HAP-1 (cell line): ENCODE measurements around the gene GASK1B.

Source experiments
- DNase-seq, 2 experiments: peaks; one replicate each; pipeline ENCODE4 v3.0.0-alpha.2; 2016 to 2020; ENCODE audit warnings: low spot score in 2 of 2
- H3K27me3 ChIP-seq: fragments of 250-450 bp; sonication (Bioruptor Pico); 2 replicates; pipeline ENCODE4 v1.5.1; 2020; ENCODE audit warnings: low read depth, mild to moderate bottlenecking, moderate library complexity
- H3K36me3 ChIP-seq: fragments of 250-450 bp; sonication (Bioruptor Pico); replicated peaks from 2 replicates; pipeline ENCODE4 v1.5.1; 2020; ENCODE audit warnings: mild to moderate bottlenecking
- H3K4me1 ChIP-seq: fragments of 250-450 bp; sonication (Bioruptor Pico); 2 replicates; pipeline ENCODE4 v1.5.1; 2020; ENCODE audit warnings: mild to moderate bottlenecking
- H3K4me3 ChIP-seq: fragments of 250-450 bp; sonication (Bioruptor Pico); 2 replicates; pipeline ENCODE4 v1.5.1; 2020; ENCODE audit warnings: mild to moderate bottlenecking, moderate library complexity
- H3K9me3 ChIP-seq: fragments of 250-450 bp; sonication (Bioruptor Pico); 2 replicates; pipeline ENCODE4 v1.5.1; 2020; ENCODE audit warnings: mild to moderate bottlenecking, moderate library complexity
- in situ Hi-C: fragments of 300-500 bp; cut with MboI; formaldehyde crosslinking; loops from 3 replicates; pipeline ENCODE4 v1.14.3; 2020; ENCODE audit warnings: low sequenced_read_pairs, inconsistent platforms, mixed read lengths

Gene GASK1B

GRCh38 chr4:158169931-158170690, 2.7 kb downstream of the GASK1B start:
- H3K9me3 ChIP-seq = no peaks in the 10 kb centered on the region
- H3K27me3 ChIP-seq = no peaks in the 10 kb centered on the region
- peak overlapping the region; percentile 52 for H3K4me3 ChIP-seq
- DNase-seq = peak in 1 of 2 experiments; percentile 51
- in situ Hi-C loops = no loop called here
- H3K36me3 ChIP-seq = peaks cover 11% of the 10 kb centered on the region
- H3K4me1 ChIP-seq = peaks cover 39% of the 10 kb centered on the region

GRCh38 chr4:158169506-158169905, 3.3 kb downstream of the GASK1B start:
- Histone ChIP-seq H3K9me3 (no peaks in the 10 kb centered on the region), H3K4me1 (peaks cover 45% of the 10 kb centered on the region), H3K4me3 (peak overlapping the region; percentile 52), H3K36me3 (peaks cover 11% of the 10 kb centered on the region), H3K27me3 (no peaks in the 10 kb centered on the region)
- in situ Hi-C loops = no loop called here
- DNase-seq = no peak

- Histone ChIP-seq H3K36me3 (peaks cover 11% of the 10 kb centered on the region), H3K4me1 (peaks cover 47% of the 10 kb centered on the region), H3K27me3 (no peaks in the 10 kb centered on the region), H3K4me3 (peak overlapping the region; percentile 52), H3K9me3 (no peaks in the 10 kb centered on the region)
- in situ Hi-C loops = no loop called here
- peak; percentile 50 to 75 for DNase-seq
These were observed 4.2 kb downstream of the GASK1B start for GRCh38 chr4:158168606-158169005.

GRCh38 chr4:158166701-158167100, 6.1 kb downstream of the GASK1B start:
- peaks cover 11% of the 10 kb centered on the region for H3K36me3 ChIP-seq
- H3K27me3 ChIP-seq = no peaks in the 10 kb centered on the region
- DNase-seq = peak in 1 of 2 experiments; percentile 54
- peaks cover 53% of the 10 kb centered on the region for H3K4me1 ChIP-seq
- H3K9me3 ChIP-seq = no peaks in the 10 kb centered on the region
- H3K4me3 ChIP-seq = peak overlapping the region; percentile 52
- in situ Hi-C loops = no loop called here

- Histone ChIP-seq H3K4me1 (peaks cover 70% of the 10 kb centered on the region), H3K4me3 (peak overlapping the region; percentile 18), H3K9me3 (no peaks in the 10 kb centered on the region), H3K36me3 (no peaks in the 10 kb centered on the region; the same call in 1 of the 2 replicates), H3K27me3 (no peaks in the 10 kb centered on the region)
- in situ Hi-C loops = loop anchor here (5.0 kb wide), 1 partner anchor 157 kb away; no protein-coding TSS in a partner anchor
- DNase-seq = peak; percentile 46 to 63
These were observed 8.0 kb downstream of the GASK1B start for GRCh38 chr4:158164768-158165213.

GRCh38 chr4:158163941-158164767, 8.7 kb downstream of the GASK1B start:
- Histone ChIP-seq H3K4me3 (peak overlapping the region; percentile 18), H3K36me3 (no peaks in the 10 kb centered on the region; the same call in 1 of the 2 replicates), H3K27me3 (no peaks in the 10 kb centered on the region), H3K9me3 (no peaks in the 10 kb centered on the region), H3K4me1 (peaks cover 77% of the 10 kb centered on the region)
- peak; percentile 81 to 96 for DNase-seq
- in situ Hi-C loops = loop anchor here (5.0 kb wide), 1 partner anchor 157 kb away; no protein-coding TSS in a partner anchor

- in situ Hi-C loops = loop anchor here (5.0 kb wide), 1 partner anchor 155 kb away; no protein-coding TSS in a partner anchor
- Histone ChIP-seq H3K4me3 (no peak overlapping the region), H3K27me3 (no peaks in the 10 kb centered on the region), H3K4me1 (peaks cover 90% of the 10 kb centered on the region), H3K9me3 (no peaks in the 10 kb centered on the region), H3K36me3 (no peaks in the 10 kb centered on the region; the same call in 1 of the 2 replicates)
- no peak for DNase-seq
These were observed 10.2 kb downstream of the GASK1B start for GRCh38 chr4:158162631-158163030.

GRCh38 chr4:158161551-158162354, 11.1 kb downstream of the GASK1B start:
- no peaks in the 10 kb centered on the region; the same call in 1 of the 2 replicates for H3K36me3 ChIP-seq
- H3K9me3 ChIP-seq = no peaks in the 10 kb centered on the region
- DNase-seq = peak; percentile 51 to 72
- in situ Hi-C loops = loop anchor here (5.0 kb wide), 1 partner anchor 154 kb away; no protein-coding TSS in a partner anchor
- H3K4me1 ChIP-seq = peaks cover 92% of the 10 kb centered on the region
- no peaks in the 10 kb centered on the region for H3K27me3 ChIP-seq
- H3K4me3 ChIP-seq = no peak overlapping the region

GRCh38 chr4:158159718-158160094, 13.1 kb downstream of the GASK1B start:
- H3K36me3 ChIP-seq = peaks cover 4% of the 10 kb centered on the region; the same call in 1 of the 2 replicates
- DNase-seq = no peak
- H3K4me3 ChIP-seq = no peak overlapping the region
- no peaks in the 10 kb centered on the region for H3K9me3 ChIP-seq
- in situ Hi-C loops = loop anchor here (5.0 kb wide), 1 partner anchor 152 kb away; no protein-coding TSS in a partner anchor
- no peaks in the 10 kb centered on the region for H3K27me3 ChIP-seq
- H3K4me1 ChIP-seq = peaks cover 92% of the 10 kb centered on the region

- no peak overlapping the region for H3K4me3 ChIP-seq
- peaks cover 94% of the 10 kb centered on the region for H3K4me1 ChIP-seq
- H3K9me3 ChIP-seq = no peaks in the 10 kb centered on the region
- in situ Hi-C loops = no loop called here
- H3K36me3 ChIP-seq = peaks cover 9% of the 10 kb centered on the region
- no peak for DNase-seq
- no peaks in the 10 kb centered on the region for H3K27me3 ChIP-seq
These were observed 13.6 kb downstream of the GASK1B start for GRCh38 chr4:158159054-158159717.

GRCh38 chr4:158157412-158157811, 15.4 kb downstream of the GASK1B start:
- no peaks in the 10 kb centered on the region for H3K27me3 ChIP-seq
- in situ Hi-C loops = no loop called here
- no peak for DNase-seq
- H3K4me1 ChIP-seq = peaks cover 92% of the 10 kb centered on the region
- no peak overlapping the region for H3K4me3 ChIP-seq
- peaks cover 25% of the 10 kb centered on the region for H3K36me3 ChIP-seq
- no peaks in the 10 kb centered on the region; the same call in 1 of the 2 replicates for H3K9me3 ChIP-seq

- in situ Hi-C loops = no loop called here
- H3K36me3 ChIP-seq = peaks cover 38% of the 10 kb centered on the region
- H3K4me3 ChIP-seq = no peak overlapping the region
- no peaks in the 10 kb centered on the region for H3K27me3 ChIP-seq
- H3K9me3 ChIP-seq = no peaks in the 10 kb centered on the region; the same call in 1 of the 2 replicates
- DNase-seq = no peak
- H3K4me1 ChIP-seq = peaks cover 78% of the 10 kb centered on the region
These were observed 17.0 kb downstream of the GASK1B start for GRCh38 chr4:158155656-158156356.
